Right atrium auricular region (tissue), 2 donors: Measurements from ENCODE around the gene POLA2. TPM values are rescaled to one million over a fixed set of nuclear protein-coding genes. Genes with fewer than 3 reads are reported as not detected.

Experiments used
- DNase-seq: peaks from one replicate; pipeline ENCODE4 v3.0.0-alpha.2; 2019; ENCODE audit warnings: low spot score
- H3K27ac ChIP-seq, 2 donors: fragments of 200-600 bp; sonication (generic); 1 replicate in 1 of 2; 2 replicates in 1 of 2; pipeline ENCODE4 v1.5.1; 2016 to 2019
- H3K27me3 ChIP-seq, 2 donors: fragments of 200-600 bp; sonication (generic); one replicate each; pipeline versions ENCODE4 v1.5.1 to v1.6.0; 2017 to 2019
- H3K36me3 ChIP-seq: fragments of 200-600 bp; sonication (generic); one replicate; pipeline ENCODE4 v1.5.1; 2016
- H3K4me1 ChIP-seq, 2 donors: fragments of 200-600 bp; sonication (generic); one replicate each; pipeline versions ENCODE4 v1.5.1 to v1.6.0; 2017 to 2019
- H3K4me3 ChIP-seq, 2 donors: fragments of 200-600 bp; sonication (generic); 1 replicate in 1 of 2; 2 replicates in 1 of 2; pipeline ENCODE4 v1.5.1; 2017 to 2019; ENCODE audit warnings: mild to moderate bottlenecking in 1 of 2, moderate library complexity in 1 of 2
- H3K9me3 ChIP-seq, 2 donors: fragments of 200-600 bp; sonication (generic); one replicate each; pipeline ENCODE4 v1.5.1; 2019
- total RNA-seq, 2 donors: library from RNA; depleted of rRNA; stranded (reverse); fragments of >200 nt; gene quantifications; one replicate each; pipeline ENCODE4 v1.1.0, GENCODE V29; 2016
- TF ChIP-seq, protein P1 (sequence below), 2 donors: fragments of 200-600 bp; sonication (generic); IDR thresholded peaks; one replicate each; pipeline ENCODE4 v1.5.1; 2019; ENCODE audit warnings: antibody characterized with exemption in 2 of 2

Gene POLA2
- total RNA-seq, 2 donors from 2014 or later = 4.5 to 12.4 TPM

DNA sequence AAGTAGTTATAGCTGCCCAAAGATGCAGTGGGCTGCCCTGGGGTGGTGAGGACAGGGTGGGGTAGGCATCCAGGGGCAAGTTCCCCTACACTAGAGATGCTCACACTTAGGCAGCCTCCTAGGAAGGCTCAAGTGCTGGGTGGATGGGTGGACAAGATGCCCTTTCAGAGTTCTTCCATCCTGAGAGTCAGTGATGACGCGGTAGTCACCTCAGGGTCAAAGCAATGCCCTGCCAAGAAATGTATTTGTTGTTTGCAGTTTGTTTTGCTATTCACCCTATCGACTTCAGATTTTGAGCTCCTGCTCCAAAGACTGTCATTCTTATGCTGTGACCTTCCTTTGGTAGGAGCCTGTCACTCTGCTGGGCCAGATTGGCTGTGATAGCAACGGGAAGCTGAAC, 18.9 kb downstream of the POLA2 start:
- Histone ChIP-seq H3K4me1 (peaks cover 0 to 6% of the 10 kb centered on the region in 2 donors), H3K9me3 (no peaks in the 10 kb centered on the region), H3K36me3 (peaks cover 10% of the 10 kb centered on the region), H3K27me3 (no peaks in the 10 kb centered on the region), H3K4me3 (no peak overlapping the region), H3K27ac (peak overlapping the region in 1 of 2 donors; percentile 59)
- TF ChIP-seq, protein P1, sequence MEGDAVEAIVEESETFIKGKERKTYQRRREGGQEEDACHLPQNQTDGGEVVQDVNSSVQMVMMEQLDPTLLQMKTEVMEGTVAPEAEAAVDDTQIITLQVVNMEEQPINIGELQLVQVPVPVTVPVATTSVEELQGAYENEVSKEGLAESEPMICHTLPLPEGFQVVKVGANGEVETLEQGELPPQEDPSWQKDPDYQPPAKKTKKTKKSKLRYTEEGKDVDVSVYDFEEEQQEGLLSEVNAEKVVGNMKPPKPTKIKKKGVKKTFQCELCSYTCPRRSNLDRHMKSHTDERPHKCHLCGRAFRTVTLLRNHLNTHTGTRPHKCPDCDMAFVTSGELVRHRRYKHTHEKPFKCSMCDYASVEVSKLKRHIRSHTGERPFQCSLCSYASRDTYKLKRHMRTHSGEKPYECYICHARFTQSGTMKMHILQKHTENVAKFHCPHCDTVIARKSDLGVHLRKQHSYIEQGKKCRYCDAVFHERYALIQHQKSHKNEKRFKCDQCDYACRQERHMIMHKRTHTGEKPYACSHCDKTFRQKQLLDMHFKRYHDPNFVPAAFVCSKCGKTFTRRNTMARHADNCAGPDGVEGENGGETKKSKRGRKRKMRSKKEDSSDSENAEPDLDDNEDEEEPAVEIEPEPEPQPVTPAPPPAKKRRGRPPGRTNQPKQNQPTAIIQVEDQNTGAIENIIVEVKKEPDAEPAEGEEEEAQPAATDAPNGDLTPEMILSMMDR (IDR thresholded peaks at IDR 0.05) = no peak
- DNase-seq = no peak

DNA sequence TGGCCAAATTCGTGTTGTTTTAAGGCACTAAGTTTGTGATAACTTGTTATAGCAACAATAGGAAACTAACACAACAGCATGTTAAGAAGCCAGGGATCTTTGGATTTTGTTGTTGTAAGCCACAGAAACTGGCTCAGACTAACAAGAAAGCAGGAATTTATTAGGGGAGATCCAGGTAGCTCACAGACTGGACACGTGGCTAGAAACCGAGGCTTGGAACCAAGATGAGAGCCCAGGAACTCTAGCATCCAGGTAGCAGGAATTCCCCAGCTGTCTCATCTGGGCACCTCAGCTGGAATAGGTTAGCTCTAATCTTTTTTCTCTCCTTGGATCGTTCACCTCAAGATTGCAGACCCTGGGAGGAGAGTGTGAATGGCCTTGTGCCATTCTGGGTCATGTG, 24.9 kb downstream of the POLA2 start:
- no peaks in the 10 kb centered on the region for H3K9me3 ChIP-seq
- H3K27me3 ChIP-seq = no peaks in the 10 kb centered on the region
- no peak overlapping the region for H3K27ac ChIP-seq
- peaks cover 8% of the 10 kb centered on the region for H3K36me3 ChIP-seq
- DNase-seq = no peak
- no peak overlapping the region for H3K4me3 ChIP-seq
- TF ChIP-seq, protein P1 (IDR thresholded peaks at IDR 0.05) = no peak
- peaks cover 0 to 27% of the 10 kb centered on the region in 2 donors for H3K4me1 ChIP-seq

DNA sequence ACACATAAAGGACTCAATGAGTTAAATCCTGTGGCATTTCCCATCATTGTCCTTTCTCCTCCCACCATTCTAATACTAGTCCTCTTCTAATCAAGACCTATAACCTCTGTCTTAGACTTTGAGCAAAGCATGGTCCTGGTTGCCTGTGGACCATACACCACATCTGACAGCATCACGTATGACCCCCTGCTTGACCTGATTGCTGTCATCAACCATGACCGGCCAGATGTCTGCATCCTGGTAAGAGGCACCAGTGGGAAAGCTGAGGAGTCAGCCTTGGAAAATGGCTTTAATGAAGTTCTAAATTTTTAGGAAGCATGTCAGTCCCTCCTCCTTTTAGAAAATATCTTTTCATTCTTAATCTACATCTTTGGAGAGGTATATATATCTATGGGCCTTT, 25.8 kb downstream of the POLA2 start:
- DNase-seq = no peak
- no peaks in the 10 kb centered on the region for H3K27me3 ChIP-seq
- H3K36me3 ChIP-seq = no peaks in the 10 kb centered on the region
- H3K9me3 ChIP-seq = no peaks in the 10 kb centered on the region
- no peak overlapping the region for H3K4me3 ChIP-seq
- H3K27ac ChIP-seq = no peak overlapping the region
- TF ChIP-seq, protein P1 (IDR thresholded peaks at IDR 0.05) = no peak
- H3K4me1 ChIP-seq = peaks cover 0 to 36% of the 10 kb centered on the region in 2 donors

DNA sequence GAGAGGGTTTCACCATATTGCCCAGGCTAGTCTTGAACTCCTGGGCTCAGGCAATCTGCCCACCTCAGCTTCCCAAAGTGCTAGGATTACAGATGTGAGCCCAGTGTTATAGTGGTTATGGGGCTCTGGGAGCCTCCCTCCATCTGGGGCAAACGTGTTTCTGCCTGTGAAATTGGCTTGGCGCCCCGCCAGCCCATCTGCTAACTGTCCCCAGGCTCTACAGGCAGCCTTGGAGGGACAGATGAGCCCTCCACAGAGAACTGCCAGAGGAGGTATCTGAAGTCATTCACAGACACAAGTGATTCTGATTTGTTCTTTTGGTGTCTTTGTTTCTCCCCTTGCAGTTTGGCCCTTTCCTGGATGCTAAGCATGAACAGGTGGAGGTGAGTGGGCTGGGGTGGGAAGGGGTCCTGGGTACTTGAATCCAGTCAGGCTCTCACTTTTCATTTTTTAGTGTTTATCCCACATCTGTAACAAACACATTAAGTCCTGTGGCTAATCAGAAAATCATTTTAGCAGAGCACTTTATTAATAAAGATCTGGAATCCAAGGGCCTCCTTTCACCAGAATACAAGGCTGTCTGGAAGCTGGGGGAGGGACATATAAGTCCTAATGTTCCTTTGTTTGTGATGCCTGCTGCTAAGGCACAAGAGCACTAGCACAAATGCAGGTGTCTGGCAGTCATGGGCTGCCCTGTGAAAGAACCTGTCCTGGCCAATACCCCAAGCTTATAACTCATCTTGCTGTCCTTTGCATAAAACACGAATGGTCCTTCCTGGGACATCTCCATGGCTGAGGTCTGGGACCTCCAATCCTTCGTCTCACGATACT, 27.2 kb downstream of the POLA2 start:
- Histone ChIP-seq H3K4me3 (no peak overlapping the region), H3K27ac (peak overlapping the region in 1 of 2 donors; percentile 85), H3K36me3 (no peaks in the 10 kb centered on the region), H3K4me1 (peaks cover 0 to 49% of the 10 kb centered on the region in 2 donors), H3K9me3 (no peaks in the 10 kb centered on the region), H3K27me3 (no peaks in the 10 kb centered on the region)
- TF ChIP-seq, protein P1 (IDR thresholded peaks at IDR 0.05) = no peak
- DNase-seq = no peak

DNA sequence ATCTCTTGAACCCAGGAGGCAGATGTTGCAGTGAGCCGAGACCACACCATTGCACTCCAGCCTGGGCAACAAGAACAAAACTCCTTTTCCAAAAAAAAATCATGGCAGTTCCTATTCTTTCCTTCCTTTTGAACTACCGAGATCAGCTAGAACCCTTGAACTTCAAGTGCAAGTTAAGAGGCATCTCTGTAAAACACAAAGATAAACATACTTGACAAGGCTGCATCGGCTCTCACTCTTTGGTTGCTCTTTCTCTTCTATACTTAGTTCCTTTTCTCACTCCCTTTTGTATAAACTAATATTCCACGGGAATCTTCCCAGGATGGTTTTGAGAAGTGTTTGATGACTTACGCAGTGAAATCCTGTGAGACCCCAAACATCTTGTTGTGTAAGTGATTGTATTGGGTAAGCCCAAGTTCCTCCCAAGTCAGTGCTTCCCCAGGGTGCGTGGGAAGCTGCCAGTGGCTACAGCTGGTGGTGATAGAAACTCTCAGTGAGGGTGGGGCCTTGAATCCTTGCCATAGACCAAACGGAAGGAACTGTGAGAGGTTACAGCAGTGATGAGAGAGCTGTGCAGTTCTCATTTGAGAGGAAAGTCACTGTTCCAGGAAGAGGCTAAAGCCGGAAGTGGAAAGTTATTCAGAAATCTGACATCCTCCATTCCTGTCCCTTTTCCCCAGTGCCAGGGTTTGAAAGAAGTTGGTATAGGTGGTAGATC, 28.8 kb downstream of the POLA2 start:
- Histone ChIP-seq H3K4me1 (peaks cover 0 to 66% of the 10 kb centered on the region in 2 donors), H3K36me3 (no peaks in the 10 kb centered on the region), H3K9me3 (no peaks in the 10 kb centered on the region), H3K27me3 (no peaks in the 10 kb centered on the region), H3K27ac (peak overlapping the region; percentile 80 to 85), H3K4me3 (peak overlapping the region in 1 of 2 donors; percentile 5)
- TF ChIP-seq, protein P1 (IDR thresholded peaks at IDR 0.05) = no peak
- DNase-seq = peak; percentile 97
